Measurements from ENCODE around the gene KRTAP5-5. TPM values are rescaled to one million over a fixed set of nuclear protein-coding genes. Genes with fewer than 3 reads are reported as not detected.

The KRTAP5-5 gene
- total and polyA plus RNA-seq, 2 of the 8 experiments (the other 6 are each of a cell fraction or from before 2014, with no cell fraction given), result 0.09 TPM; not detected in 1

- peaks cover 0 to 4% (median 0%) of the 10 kb centered on the region in 4 experiments; a peak in 3 of 7 replicates for H3K27me3 ChIP-seq (replicated peaks in 1 of 4; ENCODE audit: control insufficient read depth in 3 of 4, extremely low read depth in 1 of 4, insufficient read depth in 3 of 4, low read length in 3 of 4)
Measured at GRCh38 chr11:1668911-1669473, 39.4 kb downstream of the KRTAP5-5 start.

More at GRCh38 chr11:1668911-1669473, 39.4 kb downstream of the KRTAP5-5 start:
- H3K9ac ChIP-seq (replicated peaks in 1 of 4; ENCODE audit: extremely low read depth in 1 of 4, low read depth in 3 of 4, low read length in 3 of 4), result no peak overlapping the region
- FAIRE-seq (no peak), DNase-seq (ENCODE audit: low read depth in 1 of 2, low spot score in 2 of 2) (no peak)
- H2BK120ac ChIP-seq (replicated peaks; ENCODE audit: low read depth, low read length), result no peak overlapping the region
- H3K56ac ChIP-seq (replicated peaks; ENCODE audit: insufficient read length, low read depth, low read length), result no peak overlapping the region
- WGBS, 2 experiments (ENCODE audit: extremely low coverage in 1 of 2, insufficient coverage in 1 of 2, insufficient read length in 1 of 2, insufficient replicate concordance in 2 of 2, low coverage in 1 of 2, low lambda C conversion rate in 2 of 2, missing lambda C conversion rate in 1 of 2), result 76% methylated on average over 13 of the region's 13 CpGs; no CpG with 5 or more reads in 1 of the 2 experiments
- no peak overlapping the region for H3K23ac ChIP-seq (ENCODE audit: insufficient read length)
- H4K91ac ChIP-seq (replicated peaks; ENCODE audit: insufficient read length, low read length), result no peak overlapping the region
- H4K5ac ChIP-seq (ENCODE audit: insufficient read length, low read depth, low read length), result no peak overlapping the region
- H2AFZ ChIP-seq (ENCODE audit: low read length), result no peak overlapping the region
- H4K20me1 ChIP-seq (replicated peaks in 1 of 2; ENCODE audit: control insufficient read depth in 1 of 2, insufficient read depth in 2 of 2, low read length in 2 of 2), result peaks cover 0 to 2% of the 10 kb centered on the region in 2 experiments
- TF ChIP-seq SP4 (IDR thresholded peaks at IDR 0.05; ENCODE audit: low read length) (no peak), BRCA1 (IDR thresholded peaks at IDR 0.05; ENCODE audit: low read depth, low read length) (no peak), NANOG (IDR thresholded peaks at IDR 0.05; ENCODE audit: insufficient read depth, low read depth, low read length, poor library complexity, severe bottlenecking) (no peak), ZNF274 (IDR thresholded peaks at IDR 0.05; ENCODE audit: borderline replicate concordance, extremely low read depth, low read length) (no peak), KDM5A (IDR thresholded peaks at IDR 0.05; ENCODE audit: low read length) (no peak), BCL11A (IDR thresholded peaks at IDR 0.05; ENCODE audit: low read depth in 2 of 2, low read length in 2 of 2) (no peak)
- ChIA-PET CTCF (ENCODE audit: partially characterized antibody) (interaction anchor here (0.6 to 1.4 kb wide), 2 partner anchors 24 to 222 kb away, joined by 3 read pairs; no protein-coding TSS in a partner anchor), POLR2A (ENCODE audit: partially characterized antibody) (interaction anchor here (0.6 kb wide), 1 partner anchor 287 kb away, joined by 3 read pairs; no protein-coding TSS in a partner anchor)
- peaks cover 6% of the 10 kb centered on the region; the same call in 1 of the 2 replicates for H3K23me2 ChIP-seq (ENCODE audit: low read depth, low read length)
- no peak overlapping the region for H3K4me3 ChIP-seq (ENCODE audit: extremely low read depth in 1 of 4, insufficient read depth in 2 of 4, low read depth in 3 of 4, low read length in 4 of 4)
- no peaks in the 10 kb centered on the region for H3K79me2 ChIP-seq (ENCODE audit: control insufficient read depth in 1 of 2, insufficient read depth in 2 of 2, low read length in 2 of 2)
- no peak overlapping the region for H2BK20ac ChIP-seq (ENCODE audit: low read length)
- no peak overlapping the region for H2BK15ac ChIP-seq (ENCODE audit: low read length)
- no peak overlapping the region for H3K18ac ChIP-seq (ENCODE audit: extremely low read depth, low read length)
- H3K36me3 ChIP-seq (ENCODE audit: control insufficient read depth in 2 of 4, insufficient read depth in 4 of 4, low read length in 3 of 4), result no peaks in the 10 kb centered on the region
- no peak overlapping the region for H2AK5ac ChIP-seq (ENCODE audit: low read depth, low read length)
- no peaks in the 10 kb centered on the region for H3K4me1 ChIP-seq (replicated peaks in 1 of 4; ENCODE audit: control insufficient read depth in 3 of 4, insufficient read depth in 4 of 4, low read length in 3 of 4)
- no peak overlapping the region for H2BK5ac ChIP-seq (ENCODE audit: low read depth, low read length)
- no peaks in the 10 kb centered on the region for H3K79me1 ChIP-seq (ENCODE audit: low read depth, low read length)
- H3K14ac ChIP-seq (ENCODE audit: insufficient read length), result no peak overlapping the region
- no peak overlapping the region for H2BK12ac ChIP-seq (ENCODE audit: low read depth, low read length)
- no peak overlapping the region for H4K8ac ChIP-seq (ENCODE audit: extremely low read depth, insufficient read depth, low read length)
- no peak overlapping the region for H3K4ac ChIP-seq (replicated peaks; ENCODE audit: insufficient read length, low read depth, low read length)
- H3K27ac ChIP-seq (ENCODE audit: low read depth, low read length), result no peak overlapping the region
- H3K9me3 ChIP-seq (ENCODE audit: insufficient read depth in 2 of 2, low read depth in 1 of 2, low read length in 1 of 2), result no peaks in the 10 kb centered on the region
- no peak overlapping the region for H3K4me2 ChIP-seq (ENCODE audit: insufficient read depth in 1 of 2, low read depth in 2 of 2, low read length in 2 of 2)
